Heart left ventricle (tissue), 16 donors: Measurements from ENCODE around the gene STARD13. TPM values are rescaled to one million over a fixed set of nuclear protein-coding genes. Genes with fewer than 3 reads are reported as not detected.
A peak's percentile ranks its signal among the peaks of the same experiment; 100 is the strongest.

Experiments
- ATAC-seq, 4 donors: fragments of 200-7000 bp; cut with Tn5 transposase; one replicate each; pipeline ENCODE4 v1.9.1; 2020 to 2022; ENCODE audit warnings: moderate library complexity in 4 of 4, mild to moderate bottlenecking in 3 of 4, moderate number of reproducible peaks in 1 of 4
- DNase-seq, 5 donors: peaks; one replicate each; pipeline ENCODE4 v3.0.0-alpha.2; 2020
- H3K27ac ChIP-seq, 12 donors: fragments of 200-600 bp; sonication (generic) in 4 of 12; one replicate each; pipeline versions ENCODE4 v1.5.0 to v1.8.0; 2016 to 2022; ENCODE audit warnings: mild to moderate bottlenecking in 2 of 12
- H3K27me3 ChIP-seq, 9 donors: fragments of 200-600 bp; sonication (generic) in 2 of 9; one replicate each; pipeline versions ENCODE4 v1.5.1 to v1.8.0; 2016 to 2022; ENCODE audit warnings: mild to moderate bottlenecking in 3 of 9
- H3K36me3 ChIP-seq, 9 donors: fragments of 200-600 bp; sonication (generic) in 2 of 9; one replicate each; pipeline versions ENCODE4 v1.5.0 to v1.8.0; 2018 to 2022; ENCODE audit warnings: mild to moderate bottlenecking in 2 of 9
- H3K4me1 ChIP-seq, 12 donors: fragments of 200-600 bp; sonication (generic) in 4 of 12; one replicate each; pipeline versions ENCODE4 v1.5.0 to v1.8.0; 2016 to 2022; ENCODE audit warnings: mild to moderate bottlenecking in 3 of 12
- H3K4me3 ChIP-seq, 12 donors: fragments of 200-600 bp; sonication (generic) in 4 of 12; one replicate each; pipeline versions ENCODE4 v1.5.0 to v1.8.0; 2017 to 2022; ENCODE audit warnings: mild to moderate bottlenecking in 9 of 12, moderate library complexity in 4 of 12
- H3K9me3 ChIP-seq, 12 donors: fragments of 200-600 bp; sonication (generic) in 4 of 12; one replicate each; pipeline versions ENCODE4 v1.5.0 to v1.8.0; 2016 to 2022; ENCODE audit warnings: mild to moderate bottlenecking in 1 of 12
- POLR2A ChIP-seq, 2 donors: fragments of 450-650 bp; IDR thresholded peaks; one replicate each; pipeline ENCODE4 v1.6.1; 2017; ENCODE audit warnings: antibody characterized with exemption in 2 of 2, mild to moderate bottlenecking in 2 of 2, moderate library complexity in 2 of 2
- WGBS, 4 donors: extraction: QIAGEN DNeasy Blood & Tissue Kit in 2 of 4; methylation state at CpG; one replicate each; pipeline versions ENCODE4 v1.1.5 to v1.1.7; 2013 to 2018; 5-methylcytosine and 5-hydroxymethylcytosine counted together
- intact Hi-C, 10 donors: fragments of 100-400 bp; cut with DNase I; formaldehyde crosslinking; loops; one replicate each; pipeline versions ENCODE4 v1.11.1 to v1.14.2; 2022
- polyA plus RNA-seq, 2 donors: library from polyadenylated mRNA; stranded (reverse); fragments of 200-250 nt; gene quantifications; one replicate each; pipeline ENCODE4 v1.2.3, GENCODE V29; 2013
- total RNA-seq, 9 donors: library from RNA; depleted of rRNA in 2 of 9; stranded (reverse); fragments of >200 nt in 2 of 9; fragmentation: NEBNext Ultra II Directional in 3 of 9; extraction: Animal tissue kit (Norgen Biotek cat#: 25700) in 3 of 9; gene quantifications; one replicate each; pipeline versions ENCODE4 v1.1.0 to v1.2.4, GENCODE V29; 2016 to 2023
- TF ChIP-seq, protein P1 (sequence below), 12 donors: fragments of 200-600 bp; sonication (generic) in 4 of 12; IDR thresholded peaks; one replicate each; pipeline versions ENCODE4 v1.5.0 to v1.8.0; 2018 to 2022; ENCODE audit warnings: antibody characterized with exemption in 12 of 12, mild to moderate bottlenecking in 5 of 12
- donor health status: ischemic (EF 13 %, LVEDD 7.1; RV severe dilation, severe dysfunction).
- donor health status: healthy with polysubstance abuse.
- donor health status: DM: no; HTN: yes; CAD: no.
- donor health status: DM: no; HTN: no; CAD: no.
- donor health status: ischemic (EF 25% LVEDD 6.9; RV normal size, moderate dysfunction).
- donor health status: ischemic (EF 25% LVEDD 5.7; RV mildly dilated, moderate dysfunction).
- donor health status: healthy.
- donor health status: DM: yes; HTN: yes; CAD: no.
- donor health status: ischemic (EF 35%, LVEDD 5.7; RV mildly dilated, moderate dysfunction).
- donor health status: nonischemic (EF 11% LVEDD 7.7; RV severe dilation, severe dysfunction).
- donor health status: DM: yes; HTN: yes; CAD: no.
- donor health status: PGD.
- donor health status: ischemic (EF 29% LVEDD 5.4; RV normal size, mild dysfunction).
- donor health status: nonischemic (EF 23%, LVEDD 6.1; RV moderate dilation, normal function).

STARD13 gene
- total and polyA plus RNA-seq, 11 donors, result 9.3 to 39.2 (median 28.3) TPM

DNA sequence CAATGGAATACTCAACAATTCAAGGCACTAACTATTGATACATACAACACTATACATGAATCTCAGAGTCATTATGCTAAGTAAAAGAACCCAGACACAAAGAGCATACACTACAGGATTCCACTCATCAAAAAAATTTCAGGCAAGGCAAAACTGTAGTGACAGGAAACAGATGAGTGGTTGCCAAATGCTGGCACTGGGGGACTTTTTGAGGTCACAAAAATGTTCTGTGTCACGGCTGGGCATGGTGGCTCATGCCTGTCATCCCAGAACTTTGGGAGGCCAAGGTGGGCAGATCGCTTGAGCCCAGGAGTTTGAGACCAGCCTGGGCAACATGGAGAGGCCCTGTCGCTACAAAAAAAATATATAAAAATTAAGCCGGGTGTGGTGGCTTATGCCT lies 139.9 kb downstream of the STARD13 start:
- WGBS, 4 donors, result 82 to 85% (median 84%) methylated on average over 4 of the region's 4 CpGs
- Histone ChIP-seq H3K4me3 (no peak overlapping the region), H3K36me3 (peaks cover 0 to 23% (median 17%) of the 10 kb centered on the region in 9 donors), H3K4me1 (peaks cover 0 to 40% (median 19%) of the 10 kb centered on the region in 12 donors), H3K27me3 (no peaks in the 10 kb centered on the region), H3K9me3 (no peaks in the 10 kb centered on the region), H3K27ac (peak overlapping the region in 7 of 12 donors; percentile 18 to 41 (median 31))
- TF ChIP-seq, protein P1, sequence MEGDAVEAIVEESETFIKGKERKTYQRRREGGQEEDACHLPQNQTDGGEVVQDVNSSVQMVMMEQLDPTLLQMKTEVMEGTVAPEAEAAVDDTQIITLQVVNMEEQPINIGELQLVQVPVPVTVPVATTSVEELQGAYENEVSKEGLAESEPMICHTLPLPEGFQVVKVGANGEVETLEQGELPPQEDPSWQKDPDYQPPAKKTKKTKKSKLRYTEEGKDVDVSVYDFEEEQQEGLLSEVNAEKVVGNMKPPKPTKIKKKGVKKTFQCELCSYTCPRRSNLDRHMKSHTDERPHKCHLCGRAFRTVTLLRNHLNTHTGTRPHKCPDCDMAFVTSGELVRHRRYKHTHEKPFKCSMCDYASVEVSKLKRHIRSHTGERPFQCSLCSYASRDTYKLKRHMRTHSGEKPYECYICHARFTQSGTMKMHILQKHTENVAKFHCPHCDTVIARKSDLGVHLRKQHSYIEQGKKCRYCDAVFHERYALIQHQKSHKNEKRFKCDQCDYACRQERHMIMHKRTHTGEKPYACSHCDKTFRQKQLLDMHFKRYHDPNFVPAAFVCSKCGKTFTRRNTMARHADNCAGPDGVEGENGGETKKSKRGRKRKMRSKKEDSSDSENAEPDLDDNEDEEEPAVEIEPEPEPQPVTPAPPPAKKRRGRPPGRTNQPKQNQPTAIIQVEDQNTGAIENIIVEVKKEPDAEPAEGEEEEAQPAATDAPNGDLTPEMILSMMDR (IDR thresholded peaks at IDR 0.05), result no peak
- no peak for TF ChIP-seq POLR2A (IDR thresholded peaks at IDR 0.05)
- ATAC-seq (peak in 3 of 4 donors; percentile 44 to 67 (median 49)), DNase-seq (peak in 1 of 5 donors; percentile 53)
- intact Hi-C loops, result no loop called here

GRCh38 chr13:33144358-33144784 lies 141.2 kb downstream of the STARD13 start:
- no peak overlapping the region for H3K4me3 ChIP-seq
- H3K9me3 ChIP-seq, result no peaks in the 10 kb centered on the region
- peaks cover 0 to 34% (median 17%) of the 10 kb centered on the region in 9 donors for H3K36me3 ChIP-seq
- H3K4me1 ChIP-seq, result peaks cover 0 to 43% (median 25%) of the 10 kb centered on the region in 12 donors
- TF ChIP-seq, protein P1 (IDR thresholded peaks at IDR 0.05), result no peak
- TF ChIP-seq POLR2A (IDR thresholded peaks at IDR 0.05), result no peak
- 90 to 92% (median 91%) methylated on average over 7 of the region's 7 CpGs for WGBS, 4 donors
- no peaks in the 10 kb centered on the region for H3K27me3 ChIP-seq
- intact Hi-C loops, result no loop called here
- DNase-seq, result no peak
- H3K27ac ChIP-seq, result no peak overlapping the region
- ATAC-seq, result no peak

DNA sequence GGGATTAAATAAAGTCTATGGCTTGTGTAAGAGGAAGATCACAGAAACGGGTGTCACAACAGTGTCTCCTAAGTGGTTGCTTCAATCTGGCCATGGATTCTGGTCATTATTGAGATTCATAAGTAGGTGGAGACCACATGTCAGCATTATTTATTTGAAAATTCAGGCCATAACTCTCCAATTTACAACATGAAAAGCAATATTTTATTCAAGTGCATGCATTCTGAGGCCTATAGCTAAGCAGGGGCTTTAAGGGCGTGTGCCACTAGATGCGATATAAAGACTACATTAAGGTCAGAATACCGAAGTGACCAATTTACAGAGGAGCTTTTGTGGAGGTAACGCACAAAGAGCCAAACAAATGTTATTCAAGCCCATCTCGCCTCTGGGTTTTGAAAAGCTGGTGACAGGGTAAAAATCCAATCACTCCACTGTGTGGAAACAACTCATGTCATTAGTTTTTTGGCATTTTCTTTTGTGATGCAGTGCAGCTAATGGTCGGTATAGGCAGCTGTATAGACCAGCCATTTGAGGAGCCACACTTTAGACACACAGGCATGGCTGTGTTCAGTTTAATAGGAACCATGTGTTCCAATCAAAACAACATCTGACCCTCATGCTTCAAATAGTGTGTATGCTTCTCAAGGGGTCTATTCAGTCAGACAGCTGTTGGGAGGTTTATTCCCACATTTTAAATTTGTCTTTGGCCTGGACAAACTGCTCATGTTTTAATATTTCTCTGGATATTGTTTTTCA lies 145.6 kb downstream of the STARD13 start:
- H3K9me3 ChIP-seq, result peaks cover 0 to 9% (median 0%) of the 10 kb centered on the region in 12 donors
- H3K4me1 ChIP-seq, result peaks cover 0 to 47% (median 24%) of the 10 kb centered on the region in 12 donors
- DNase-seq, result no peak
- peaks cover 0 to 58% (median 29%) of the 10 kb centered on the region in 9 donors for H3K36me3 ChIP-seq
- no peak for ATAC-seq
- TF ChIP-seq, protein P1 (IDR thresholded peaks at IDR 0.05), result no peak
- TF ChIP-seq POLR2A (IDR thresholded peaks at IDR 0.05), result no peak
- intact Hi-C loops, result loop anchor here in 2 of 10 donors (10.0 kb wide), 2 partner anchors 55 to 395 kb away; no protein-coding TSS in a partner anchor
- H3K27me3 ChIP-seq, result no peaks in the 10 kb centered on the region
- no peak overlapping the region for H3K4me3 ChIP-seq
- 84 to 91% (median 90%) methylated on average over 7 of the region's 7 CpGs for WGBS, 4 donors
- H3K27ac ChIP-seq, result peak overlapping the region in 8 of 12 donors; percentile 3 to 53 (median 40)

DNA sequence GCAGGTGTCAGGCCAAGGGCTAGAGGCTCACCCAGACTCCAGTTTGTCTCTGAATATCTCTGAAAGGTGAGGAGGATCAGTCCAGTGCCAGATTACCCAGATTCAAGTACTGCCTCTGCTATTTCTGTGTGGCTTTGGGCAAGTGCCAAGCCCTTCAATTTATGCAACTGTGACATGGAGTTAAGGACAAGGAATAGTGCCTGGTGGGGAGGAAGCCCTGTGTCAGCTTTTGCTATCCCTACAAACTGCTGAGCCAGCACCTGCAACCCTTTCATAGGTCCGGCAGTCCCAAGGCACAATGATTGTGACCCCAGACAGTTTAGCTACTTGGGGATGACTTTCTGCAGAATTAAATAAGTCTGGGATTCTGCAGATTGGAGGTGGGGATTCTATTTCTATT lies 146.4 kb downstream of the STARD13 start:
- Histone ChIP-seq H3K4me3 (no peak overlapping the region), H3K36me3 (peaks cover 0 to 58% (median 31%) of the 10 kb centered on the region in 9 donors), H3K27ac (peak overlapping the region in 9 of 12 donors; percentile 20 to 53 (median 40)), H3K27me3 (no peaks in the 10 kb centered on the region), H3K4me1 (peaks cover 0 to 45% (median 26%) of the 10 kb centered on the region in 12 donors), H3K9me3 (peaks cover 0 to 9% (median 0%) of the 10 kb centered on the region in 12 donors)
- TF ChIP-seq, protein P1 (IDR thresholded peaks at IDR 0.05), result no peak
- no peak for TF ChIP-seq POLR2A (IDR thresholded peaks at IDR 0.05)
- WGBS, 4 donors, result 33 to 53% (median 47%) methylated on average over 1 of the region's 1 CpG
- DNase-seq (peak; percentile 65 to 90 (median 75)), ATAC-seq (peak; percentile 76 to 92 (median 88))
- intact Hi-C loops, result loop anchor here in 2 of 10 donors (10.0 kb wide), 2 partner anchors 56 to 396 kb away; no protein-coding TSS in a partner anchor
